GM12872 (cell line): Measurements from ENCODE around the gene SNAPIN.

Experiments used
- CTCF ChIP-seq: IDR thresholded peaks from 3 replicates; pipeline ENCODE4 v1.5.1; 2011; ENCODE audit warnings: low read depth, mild to moderate bottlenecking, low read length, moderate library complexity; ENCODE audit not compliant: insufficient read depth

The SNAPIN gene

DNA sequence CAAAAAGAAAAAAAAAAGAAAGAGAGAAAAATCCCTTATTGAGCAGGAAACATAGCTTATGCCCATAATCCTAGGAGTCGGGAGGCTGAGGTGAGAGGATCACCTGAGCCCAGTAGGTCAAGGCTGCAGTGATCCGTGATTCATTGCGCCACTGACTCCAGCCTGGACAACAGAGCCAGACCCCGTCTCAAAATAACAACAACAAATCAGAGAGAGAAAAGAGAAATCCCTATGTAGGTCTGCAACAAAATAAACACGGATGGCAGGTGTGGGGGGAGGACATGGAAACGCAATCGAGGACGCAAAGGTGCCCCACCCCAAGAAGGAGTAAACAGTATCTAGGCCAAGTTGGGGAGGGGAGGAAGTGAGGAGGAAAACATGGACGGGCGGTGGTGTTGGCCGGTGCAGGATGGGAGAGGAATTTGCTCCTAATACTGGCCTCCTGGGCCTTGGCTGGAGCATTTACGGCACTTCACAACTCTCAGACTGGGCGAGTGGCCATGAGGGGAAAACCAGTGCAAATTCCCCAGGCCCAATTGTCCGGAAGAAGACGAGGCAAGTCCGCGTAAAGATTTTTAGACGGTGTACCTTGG, 25.2 kb upstream of the SNAPIN start:
- TF ChIP-seq CTCF = no peak

DNA sequence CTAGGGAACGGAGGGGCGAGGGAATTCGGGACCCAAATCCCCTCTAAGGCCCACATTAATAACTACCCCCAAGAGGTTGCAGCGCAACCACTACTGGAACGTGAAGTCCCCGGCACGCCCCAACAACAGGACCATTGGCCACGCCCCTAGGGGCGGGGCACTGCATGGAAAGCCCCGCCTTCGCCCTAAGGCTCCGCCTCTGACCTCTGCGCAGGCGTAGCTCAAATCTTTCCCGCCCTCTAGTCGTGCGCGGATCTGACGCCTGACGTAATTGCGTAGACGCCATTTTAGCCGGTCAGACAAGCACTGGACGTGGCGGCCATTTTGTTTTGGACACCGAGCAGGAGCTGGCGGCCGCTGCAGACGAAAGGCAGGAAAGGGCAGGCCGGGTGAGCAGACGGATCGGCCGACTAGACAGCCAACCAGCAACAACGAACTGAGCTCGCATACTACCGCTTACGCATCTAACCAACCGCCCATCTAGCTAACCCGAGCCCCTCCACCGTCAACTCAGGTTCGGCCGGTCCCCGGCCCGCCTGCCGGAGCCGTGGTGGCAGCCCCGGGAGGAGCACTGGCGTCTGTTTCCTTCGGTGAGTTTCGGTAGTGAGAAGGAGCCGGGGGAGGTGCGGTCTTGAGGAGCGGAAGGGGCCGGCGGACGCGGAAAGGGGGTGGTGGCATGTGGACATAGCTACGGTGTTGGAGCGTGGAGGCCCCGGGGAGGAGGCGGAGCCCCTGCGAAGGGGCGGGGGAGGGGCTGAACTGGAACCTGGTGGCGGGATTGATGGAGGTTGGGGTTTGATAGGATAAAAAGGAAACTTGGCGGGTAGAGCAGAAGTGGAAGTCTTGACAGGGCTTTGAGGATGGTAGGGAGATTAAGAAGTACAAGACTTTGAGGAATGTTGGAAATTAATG, 24.5 kb upstream of the SNAPIN start, which contains the start of gene CHTOP:
Gene CHTOP (plus strand): TSS at position 313 of the 912 bp plus-strand sequence. CDS start 2,523 bp downstream, outside the sequence.
- TF ChIP-seq CTCF = no peak

DNA sequence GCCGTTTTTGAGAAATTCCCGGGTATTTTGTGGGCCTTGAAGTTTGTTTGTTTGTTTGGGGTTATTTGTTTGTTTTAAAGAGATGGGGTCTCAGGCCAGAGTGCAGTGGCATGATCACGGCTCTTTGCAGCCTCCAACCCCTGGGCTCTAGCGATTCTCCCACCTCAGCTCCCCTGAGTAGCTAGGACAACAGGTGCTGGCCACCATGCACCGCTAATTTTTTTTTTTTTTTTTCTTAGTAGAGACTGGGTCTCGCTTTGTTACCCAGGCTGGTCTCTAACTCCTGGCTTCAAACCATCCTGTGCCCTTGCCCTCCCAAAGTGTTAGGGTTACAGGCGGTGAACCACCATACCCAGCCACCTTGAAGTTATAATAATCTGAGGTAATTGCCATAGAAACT, 22.6 kb upstream of the SNAPIN start:
- TF ChIP-seq CTCF = no peak

DNA sequence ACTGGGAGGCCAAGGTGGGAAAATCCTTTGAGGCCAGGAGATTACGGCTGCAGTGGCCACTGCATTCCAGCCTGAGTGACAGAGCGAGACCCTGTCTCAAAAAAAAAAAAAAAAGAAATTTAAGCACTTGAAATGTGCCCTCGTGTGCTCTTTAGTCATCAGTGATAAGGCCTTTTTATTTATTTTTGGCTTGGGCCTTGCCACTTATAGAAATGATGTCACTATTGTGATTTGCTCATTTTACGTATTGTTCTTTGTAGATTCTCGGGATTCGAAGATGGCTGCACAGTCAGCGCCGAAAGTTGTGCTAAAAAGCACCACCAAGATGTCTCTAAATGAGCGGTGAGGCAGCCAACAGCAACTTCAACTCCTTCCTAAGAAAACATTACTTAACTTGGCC, 22.2 kb upstream of the SNAPIN start:
- no peak for TF ChIP-seq CTCF

- no peak for TF ChIP-seq CTCF
Measured at GRCh38 chr1:153638261-153638660, 20.2 kb upstream of the SNAPIN start.

DNA sequence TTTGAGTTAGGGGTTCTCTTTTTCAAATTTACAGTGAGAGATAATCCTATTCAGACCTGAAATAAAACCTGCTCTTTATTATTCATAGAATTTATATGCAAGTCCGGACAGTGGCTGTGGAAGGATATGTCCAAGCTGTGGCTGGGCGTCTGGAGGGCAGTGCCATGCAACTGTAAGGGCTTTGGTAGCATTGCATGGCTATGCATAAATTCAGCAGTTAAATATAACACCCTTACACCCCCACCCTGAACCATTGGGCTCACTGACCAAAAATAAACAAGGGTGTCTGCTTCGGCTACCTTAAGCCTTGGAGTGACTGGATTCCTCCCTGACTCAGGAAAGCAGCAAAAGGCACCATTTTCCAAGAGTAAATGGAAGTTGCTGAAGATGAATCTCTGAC, 19.2 kb upstream of the SNAPIN start:
- no peak for TF ChIP-seq CTCF

- TF ChIP-seq CTCF = no peak
Measured at GRCh38 chr1:153640861-153641260, 17.6 kb upstream of the SNAPIN start.
